ENCODE results near the gene EAF2. TPM values are rescaled to one million over a fixed set of nuclear protein-coding genes. Genes with fewer than 3 reads are reported as not detected.

The EAF2 gene
- total and polyA plus RNA-seq, 2 of the 13 experiments (the other 11 are each of a cell fraction or from before 2014, with no cell fraction given) = 4.0 to 14.6 TPM

DNA sequence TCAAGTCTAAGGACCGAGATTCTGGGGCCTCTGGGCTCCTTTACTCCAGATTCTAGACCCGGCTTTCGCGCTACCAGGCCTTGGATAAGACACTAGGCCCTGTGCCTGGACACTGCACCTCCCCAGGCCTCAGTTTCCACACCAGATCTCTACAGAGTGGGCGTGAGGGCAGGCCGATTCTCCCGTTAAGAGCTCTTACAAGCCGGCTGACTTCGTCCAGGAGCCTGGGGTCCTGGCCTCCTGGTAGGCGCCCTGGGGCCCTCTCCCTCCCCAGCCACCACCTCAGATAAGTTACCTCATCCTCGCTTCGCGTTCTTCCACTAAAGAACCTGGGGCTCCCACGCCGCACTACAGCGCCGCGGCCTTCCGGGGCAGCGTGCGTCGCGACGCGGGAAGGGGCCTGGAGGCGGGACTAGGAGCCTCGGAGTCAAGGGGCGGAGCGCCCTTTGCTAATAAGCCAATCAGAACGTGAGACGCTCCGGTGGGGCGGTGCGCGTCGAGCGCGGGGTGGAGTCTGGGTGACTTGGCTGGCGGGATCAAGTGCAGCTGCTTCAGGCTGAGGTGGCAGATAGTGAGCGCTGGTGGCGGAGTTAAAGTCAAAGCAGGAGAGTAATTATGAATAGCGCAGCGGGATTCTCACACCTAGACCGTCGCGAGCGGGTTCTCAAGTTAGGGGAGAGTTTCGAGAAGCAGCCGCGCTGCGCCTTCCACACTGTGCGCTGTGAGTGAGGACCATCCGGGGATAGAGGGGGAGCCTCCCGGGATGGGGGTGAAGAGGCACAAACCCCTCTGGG, at the start of gene EAF2, which contains the start of gene IQCB1 (continued):
- TF ChIP-seq ZNF343 (CRISPR knock-in tag; IDR thresholded peaks at IDR 0.05) = 0 out of 2 replicates have a peak, but pooled peaks have one; percentile 43
- TF ChIP-seq ZNF260 (CRISPR knock-in tag; IDR thresholded peaks at IDR 0.05; ENCODE audit: borderline replicate concordance, low read depth) = no peak
- TF ChIP-seq, protein P1, sequence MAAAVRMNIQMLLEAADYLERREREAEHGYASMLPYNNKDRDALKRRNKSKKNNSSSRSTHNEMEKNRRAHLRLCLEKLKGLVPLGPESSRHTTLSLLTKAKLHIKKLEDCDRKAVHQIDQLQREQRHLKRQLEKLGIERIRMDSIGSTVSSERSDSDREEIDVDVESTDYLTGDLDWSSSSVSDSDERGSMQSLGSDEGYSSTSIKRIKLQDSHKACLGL (CRISPR knock-in tag; IDR thresholded peaks at IDR 0.05) = peak; percentile 78
- TF ChIP-seq ZBTB37 (CRISPR knock-in tag; IDR thresholded peaks at IDR 0.05) = no peak
- no peak for TF ChIP-seq ZKSCAN1 (IDR thresholded peaks at IDR 0.05; ENCODE audit: low read length)
- TF ChIP-seq AHR (CRISPR knock-in tag; IDR thresholded peaks at IDR 0.05) = peak; percentile 67; the same call in 1 of the 2 replicates
- peak; percentile 86 for TF ChIP-seq ZNF879 (CRISPR knock-in tag; IDR thresholded peaks at IDR 0.05)
- TF ChIP-seq MAFF (IDR thresholded peaks at IDR 0.05; ENCODE audit: low read depth, low read length) = peak; percentile 27; the same call in 1 of the 2 replicates
- TF ChIP-seq NR2C2 (CRISPR knock-in tag; IDR thresholded peaks at IDR 0.05; ENCODE audit: borderline replicate concordance) = peak; percentile 82
- no peak for TF ChIP-seq ARHGAP35 (CRISPR knock-in tag; IDR thresholded peaks at IDR 0.05; ENCODE audit: borderline replicate concordance)
- TF ChIP-seq ETV5 (CRISPR knock-in tag; IDR thresholded peaks at IDR 0.05; ENCODE audit: borderline replicate concordance) = peak; percentile 40
- peak; percentile 80; the same call in 1 of the 2 replicates for TF ChIP-seq TBX2 (CRISPR knock-in tag; IDR thresholded peaks at IDR 0.05; ENCODE audit: borderline replicate concordance)
- no peak for TF ChIP-seq PHF21A (CRISPR knock-in tag; IDR thresholded peaks at IDR 0.05)
- TF ChIP-seq SP5 (CRISPR knock-in tag; IDR thresholded peaks at IDR 0.05; ENCODE audit: borderline replicate concordance, low read depth) = peak; percentile 88
- TF ChIP-seq ZNF337 (CRISPR knock-in tag; IDR thresholded peaks at IDR 0.05; ENCODE audit: borderline replicate concordance, low read depth) = peak; percentile 61; the same call in 1 of the 2 replicates
- peak; percentile 42; the same call in 1 of the 2 replicates for TF ChIP-seq BRD4 (CRISPR knock-in tag; IDR thresholded peaks at IDR 0.05)
- peak; percentile 54; the same call in 1 of the 2 replicates for TF ChIP-seq DMAP1 (CRISPR knock-in tag; IDR thresholded peaks at IDR 0.05)
- TF ChIP-seq REST (IDR thresholded peaks at IDR 0.05; ENCODE audit: borderline replicate concordance in 1 of 2, low read depth in 1 of 2, low read length in 2 of 2) = peak in 1 of 2 experiments; percentile 64; a peak in 1 of 4 replicates
- 0 out of 2 replicates have a peak, but pooled peaks have one; percentile 38 for TF ChIP-seq MYNN (CRISPR knock-in tag; IDR thresholded peaks at IDR 0.05; ENCODE audit: low read depth)
- TF ChIP-seq, protein P2, sequence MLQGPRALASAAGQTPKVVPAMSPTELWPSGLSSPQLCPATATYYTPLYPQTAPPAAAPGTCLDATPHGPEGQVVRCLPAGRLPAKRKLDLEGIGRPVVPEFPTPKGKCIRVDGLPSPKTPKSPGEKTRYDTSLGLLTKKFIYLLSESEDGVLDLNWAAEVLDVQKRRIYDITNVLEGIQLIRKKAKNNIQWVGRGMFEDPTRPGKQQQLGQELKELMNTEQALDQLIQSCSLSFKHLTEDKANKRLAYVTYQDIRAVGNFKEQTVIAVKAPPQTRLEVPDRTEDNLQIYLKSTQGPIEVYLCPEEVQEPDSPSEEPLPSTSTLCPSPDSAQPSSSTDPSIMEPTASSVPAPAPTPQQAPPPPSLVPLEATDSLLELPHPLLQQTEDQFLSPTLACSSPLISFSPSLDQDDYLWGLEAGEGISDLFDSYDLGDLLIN (CRISPR knock-in tag; IDR thresholded peaks at IDR 0.05; ENCODE audit: borderline replicate concordance) = 0 out of 2 replicates have a peak, but pooled peaks have one; percentile 52
- TF ChIP-seq HNF4A (CRISPR knock-in tag; IDR thresholded peaks at IDR 0.05) = no peak
- 0 out of 2 replicates have a peak, but pooled peaks have one; percentile 50 for TF ChIP-seq ZNF264 (CRISPR knock-in tag; IDR thresholded peaks at IDR 0.05)

All from HepG2 (cell line).